HG03039 (cell line): ENCODE data around the gene AKT1S1.
"Not testable (repeated sequence)": the region's sequence is repeated elsewhere in the genome, so short reads cannot be mapped to it uniquely, and the experiment has no call there.

Source experiments
- ATAC-seq: cut with Tn5 transposase; IDR thresholded peaks from one replicate; pipeline ENCODE4 v1.9.1; 2021; ENCODE audit warnings: mild to moderate bottlenecking, moderate library complexity; ENCODE audit not compliant: unreplicated experiment

AKT1S1 gene

DNA sequence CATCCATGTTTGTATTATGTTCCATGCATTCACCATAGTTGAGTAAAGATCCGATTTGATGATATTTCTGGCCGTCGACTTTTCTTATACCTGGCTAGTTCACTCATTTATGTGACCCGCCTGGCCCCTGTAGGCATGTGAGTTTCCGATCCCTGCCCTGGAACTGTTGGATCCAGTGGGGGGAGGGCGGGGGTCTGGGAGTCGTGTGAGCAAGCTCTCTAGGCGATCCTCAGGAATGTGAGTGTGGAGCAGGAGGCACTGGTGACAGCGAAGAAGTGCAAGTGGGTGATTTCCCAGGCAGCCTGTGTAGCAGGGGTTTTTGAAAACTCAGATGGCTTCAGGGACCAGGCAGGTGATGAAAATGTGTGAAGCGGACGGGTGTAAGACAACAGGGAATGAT lies 36.8 kb downstream of the AKT1S1 start:
- ATAC-seq: no peak

DNA sequence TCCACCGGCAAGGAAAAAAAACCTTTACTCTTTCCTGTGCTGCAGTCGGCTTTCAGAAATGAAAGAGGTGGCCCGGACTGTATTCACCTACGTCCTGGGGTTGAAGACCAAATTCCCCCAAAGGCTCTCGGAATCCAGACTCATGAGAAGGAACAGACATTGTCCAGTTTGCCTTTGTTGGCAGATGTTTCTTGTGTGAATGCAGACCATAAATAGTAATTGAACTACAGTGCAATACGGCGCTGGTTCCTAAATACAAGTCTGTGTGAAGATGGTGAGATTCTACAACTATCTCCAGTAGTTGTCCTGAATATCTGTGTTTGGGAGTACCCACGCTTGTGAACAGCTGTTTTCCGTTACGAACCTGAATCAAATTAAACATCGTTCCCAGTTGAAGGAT lies 37.4 kb downstream of the AKT1S1 start:
- no peak for ATAC-seq

DNA sequence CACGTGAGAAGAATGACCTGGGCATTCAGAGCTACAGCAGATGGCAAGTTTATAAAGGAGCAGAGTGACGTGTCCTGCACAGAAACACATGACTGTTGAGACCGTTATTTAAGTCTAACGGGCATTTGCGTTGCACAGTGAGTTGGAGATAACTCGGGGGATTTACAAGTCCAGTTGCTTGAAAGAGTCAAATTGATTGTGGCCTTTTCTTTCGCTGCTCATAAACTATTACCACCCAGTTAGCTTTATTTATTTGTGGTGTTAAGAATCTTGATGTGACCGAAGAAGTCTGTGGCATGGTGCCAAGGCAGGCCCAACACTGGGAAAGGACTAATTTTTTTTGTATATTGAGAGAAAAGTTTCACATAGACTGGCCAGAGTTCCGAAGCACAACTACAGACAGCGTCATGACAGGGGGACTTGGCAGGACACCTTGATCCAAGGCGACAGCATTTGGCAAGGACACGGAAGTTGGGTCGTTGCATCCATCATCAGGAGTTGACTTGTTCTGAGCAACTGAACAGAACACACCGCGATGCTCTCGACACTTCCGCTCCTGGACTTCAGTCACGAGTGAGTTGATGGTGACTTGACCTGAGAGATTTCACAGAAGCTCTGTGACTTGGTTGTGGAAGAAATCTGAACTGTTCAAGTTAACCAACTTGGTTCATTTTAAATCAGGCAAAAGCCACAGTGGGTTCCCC lies 38.1 kb downstream of the AKT1S1 start:
- no peak for ATAC-seq

DNA sequence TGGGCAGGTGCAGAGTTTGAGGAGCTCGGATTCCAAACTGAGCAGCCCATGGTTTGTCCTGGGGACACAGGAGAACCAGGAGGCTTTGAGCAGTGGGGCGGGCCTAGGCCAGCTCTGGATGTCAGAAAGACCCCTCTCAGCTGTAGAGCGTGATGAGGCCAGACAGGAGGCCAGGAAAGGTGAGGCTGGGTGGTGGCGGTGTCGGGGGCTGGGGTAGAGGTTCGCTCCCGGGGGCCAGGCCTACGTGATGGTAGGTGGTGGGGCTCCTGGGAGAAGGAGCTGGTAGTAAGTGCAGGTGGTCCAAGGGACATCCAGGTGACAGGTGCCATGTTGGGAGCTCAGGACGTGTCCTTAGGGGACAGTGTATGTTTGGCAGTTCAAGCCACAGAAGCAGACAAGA lies 39.7 kb downstream of the AKT1S1 start:
- ATAC-seq: no peak

DNA sequence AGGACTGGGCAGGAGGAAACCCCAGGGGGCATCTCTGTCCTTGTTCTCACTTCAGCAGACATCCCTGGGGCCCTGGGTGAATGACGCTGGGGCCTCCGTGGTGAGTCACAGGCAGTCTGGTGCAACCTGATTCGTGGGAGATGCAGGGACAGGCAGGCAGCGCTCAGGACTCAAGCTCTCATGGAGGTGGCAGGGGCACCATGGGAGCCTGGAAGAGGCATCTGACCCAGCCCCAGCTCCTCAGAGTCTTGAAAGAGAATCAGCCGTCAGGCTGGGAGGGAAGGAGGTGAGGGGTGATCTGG lies 40.2 kb downstream of the AKT1S1 start:
- ATAC-seq: no peak

DNA sequence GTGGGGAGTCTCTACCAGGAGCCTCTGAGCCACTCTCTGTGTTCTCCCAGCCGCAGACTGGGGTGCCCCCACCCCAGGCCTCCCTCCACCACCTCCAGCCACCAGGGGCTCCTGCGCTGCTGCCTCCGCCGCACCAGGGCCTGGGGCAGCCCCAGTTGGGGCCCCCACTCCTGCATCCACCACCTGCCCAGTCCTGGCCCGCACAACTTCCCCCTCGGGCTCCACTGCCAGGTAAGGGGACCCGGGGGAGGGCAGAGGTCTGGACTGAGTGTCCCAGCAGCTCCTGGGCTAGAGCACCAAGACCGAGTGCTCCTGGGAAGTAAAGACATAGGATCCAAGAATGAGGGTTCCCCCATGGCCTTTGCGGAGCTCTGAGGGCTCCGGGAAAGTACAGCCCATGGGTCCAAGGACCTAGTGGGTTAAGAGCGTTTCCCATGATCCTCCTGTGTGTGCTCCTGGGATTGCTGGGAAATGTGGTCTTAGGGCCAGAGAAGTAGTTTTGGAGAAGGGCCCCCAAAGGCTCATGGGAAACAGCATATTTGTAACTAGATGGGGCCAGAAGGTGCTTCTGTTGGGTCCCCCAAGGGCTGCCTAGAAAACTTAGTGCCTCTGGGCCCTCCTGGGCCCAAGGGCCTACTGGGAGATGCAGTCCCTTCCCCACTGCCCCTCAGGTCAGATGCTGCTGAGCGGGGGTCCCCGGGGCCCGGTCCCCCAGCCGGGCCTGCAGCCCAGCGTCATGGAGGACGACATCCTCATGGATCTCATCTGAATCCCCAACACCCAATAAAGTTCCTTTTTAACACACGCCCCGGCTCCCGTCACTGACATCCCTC lies 40.8 kb downstream of the AKT1S1 start:
- no peak for ATAC-seq

DNA sequence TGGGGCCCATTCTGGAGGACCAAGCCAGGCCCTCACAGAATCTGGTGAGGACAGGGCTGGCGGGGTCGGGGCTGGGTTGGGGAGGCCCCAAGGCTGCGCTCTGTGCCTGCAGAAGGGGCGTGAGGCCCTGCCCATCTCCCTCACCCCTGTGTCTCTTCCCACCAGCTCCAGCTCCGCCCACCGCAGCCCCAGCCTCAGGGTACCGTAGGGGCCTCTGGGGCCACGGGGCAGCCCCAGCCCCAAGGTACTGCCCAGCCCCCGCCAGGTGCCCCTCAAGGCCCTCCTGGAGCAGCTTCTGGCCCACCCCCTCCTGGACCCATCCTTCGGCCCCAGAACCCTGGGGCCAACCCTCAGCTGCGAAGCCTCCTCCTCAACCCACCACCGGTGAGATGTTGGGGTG lies 41.6 kb downstream of the AKT1S1 start:
- no peak for ATAC-seq

DNA sequence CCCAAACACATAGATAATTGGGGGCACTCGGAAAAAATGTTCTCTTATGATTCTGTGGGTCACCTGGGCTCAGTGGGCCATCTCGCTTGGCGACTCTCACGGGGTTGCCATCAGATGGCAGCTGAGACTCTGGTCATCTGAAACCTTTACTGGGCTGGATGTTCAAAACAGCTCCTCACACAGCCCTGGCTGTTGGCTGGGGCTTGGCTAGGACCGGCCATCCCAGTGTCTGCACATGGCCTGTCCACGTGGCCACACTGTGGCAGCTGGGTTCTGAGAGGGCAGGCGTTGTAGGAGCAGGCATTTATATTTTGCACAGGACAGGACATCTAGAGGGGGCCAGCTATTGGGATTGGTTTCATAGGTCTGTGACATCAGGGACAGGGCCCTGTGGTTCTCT lies 43.6 kb downstream of the AKT1S1 start:
- ATAC-seq: no peak

DNA sequence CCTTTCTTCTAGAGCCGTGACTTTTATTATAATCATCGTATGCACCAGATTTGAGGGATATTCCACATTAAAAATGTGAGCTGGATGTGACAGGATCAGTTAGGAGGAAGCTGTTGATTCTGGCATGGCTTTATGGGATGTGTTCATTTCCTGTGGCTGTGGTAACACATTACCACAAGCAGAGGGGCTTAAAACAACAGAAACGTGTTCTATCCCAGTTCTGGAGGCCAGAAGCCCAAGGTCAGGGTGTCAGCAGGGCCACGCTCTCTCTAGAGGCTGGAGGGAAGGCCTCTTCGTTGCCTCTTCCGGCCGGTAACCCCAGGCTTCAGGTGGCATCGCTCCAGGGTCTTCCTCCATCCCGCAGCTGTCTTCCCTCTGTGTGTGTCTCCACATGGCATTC lies 44.6 kb downstream of the AKT1S1 start:
- ATAC-seq: no peak

DNA sequence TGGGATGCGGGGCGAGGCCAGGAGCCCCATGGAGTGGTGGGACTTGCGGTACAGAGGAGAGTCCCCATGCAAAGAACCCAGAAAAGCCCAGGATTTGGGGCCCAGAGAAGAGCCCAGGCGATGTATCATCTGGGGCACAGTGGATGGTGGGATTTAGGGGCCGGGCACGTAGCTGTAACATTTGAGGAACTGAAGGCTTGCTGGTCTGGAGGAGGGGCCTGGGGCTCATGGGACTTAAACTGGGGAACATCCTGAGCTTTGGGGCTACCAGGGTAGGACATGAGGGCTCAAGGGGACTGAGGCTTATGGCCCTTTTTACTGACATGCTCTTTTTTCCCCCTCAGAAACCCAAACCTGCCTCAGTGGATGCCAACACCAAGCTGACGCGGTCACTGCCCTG lies 45.6 kb downstream of the AKT1S1 start:
- no peak for ATAC-seq

DNA sequence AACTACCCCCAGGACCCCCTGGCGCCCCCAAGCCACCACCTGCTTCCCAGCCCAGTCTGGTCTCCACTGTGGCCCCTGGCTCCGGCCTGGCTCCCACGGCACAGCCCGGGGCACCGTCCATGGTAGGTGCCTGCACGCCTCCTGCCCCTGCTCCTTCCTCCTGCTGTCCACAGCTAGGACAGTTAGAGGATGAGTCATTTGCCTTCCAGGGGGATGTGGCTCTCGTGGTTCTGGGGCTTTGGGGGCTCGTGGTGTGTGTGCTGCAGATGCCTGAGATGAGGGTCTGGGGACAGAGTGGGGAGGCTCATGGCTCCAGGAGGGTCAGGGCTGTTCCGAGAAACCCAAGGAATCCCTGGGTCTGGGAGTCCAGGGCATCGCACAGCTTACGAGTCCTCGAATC lies 46.4 kb downstream of the AKT1S1 start:
- ATAC-seq: no peak

DNA sequence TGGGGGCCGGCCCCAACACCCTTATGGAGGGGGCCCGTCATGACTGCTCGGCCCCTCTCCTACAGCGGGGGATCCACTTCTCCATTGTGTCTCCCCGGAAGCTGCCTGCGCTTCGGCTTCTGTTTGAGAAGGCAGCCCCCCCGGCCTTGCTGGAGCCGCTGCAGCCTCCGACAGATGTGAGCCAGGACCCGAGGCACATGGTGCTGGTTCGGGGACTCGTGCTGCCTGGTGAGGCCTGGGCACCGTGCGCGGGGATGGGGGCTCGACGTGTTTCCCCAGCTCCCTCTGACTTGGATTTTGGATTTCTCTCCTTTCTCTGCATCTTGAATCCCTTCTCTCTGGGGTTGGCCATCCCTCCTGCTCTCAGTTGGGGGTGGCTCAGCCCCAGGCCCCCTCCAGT lies 47.4 kb downstream of the AKT1S1 start:
- no peak for ATAC-seq

DNA sequence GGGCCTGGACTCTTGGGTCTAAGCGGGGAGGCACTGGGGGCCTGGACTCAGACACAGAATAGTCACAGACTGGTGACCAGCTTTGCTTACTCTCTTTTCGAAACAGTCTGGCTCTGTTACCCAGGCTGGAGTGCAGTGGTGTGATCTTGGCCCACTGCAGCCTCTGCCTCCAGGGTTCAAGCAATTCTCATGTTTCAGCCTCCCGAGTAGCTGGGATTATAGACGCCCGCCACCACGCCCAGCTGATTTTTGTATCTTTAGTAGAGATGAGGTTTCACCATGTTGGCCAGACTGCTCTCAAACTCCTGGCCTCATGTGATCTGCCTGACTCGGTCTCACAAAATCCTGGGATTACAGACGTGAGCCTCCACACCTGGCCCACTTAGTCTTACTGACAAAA lies 48.0 kb downstream of the AKT1S1 start:
- ATAC-seq: no peak

DNA sequence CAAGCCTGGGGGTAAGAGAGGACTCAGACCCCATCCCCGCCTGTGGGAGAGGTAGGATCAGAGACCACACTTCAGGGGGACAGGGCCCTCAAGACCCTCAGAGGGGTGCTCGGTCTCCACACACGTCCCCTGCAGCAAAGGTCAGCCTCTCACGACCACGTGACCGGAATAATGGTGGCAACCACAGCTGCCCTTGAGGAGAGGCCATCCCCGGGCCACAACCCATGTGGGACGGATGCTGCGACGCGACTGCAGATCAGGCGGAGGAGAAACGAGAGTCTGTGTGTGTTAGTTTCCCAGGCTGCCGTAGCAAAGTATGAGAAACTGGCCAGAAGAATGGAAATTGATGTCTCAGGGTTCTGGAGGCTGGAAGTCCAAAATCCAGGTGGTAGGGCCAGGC lies 50.1 kb downstream of the AKT1S1 start:
- no peak for ATAC-seq

DNA sequence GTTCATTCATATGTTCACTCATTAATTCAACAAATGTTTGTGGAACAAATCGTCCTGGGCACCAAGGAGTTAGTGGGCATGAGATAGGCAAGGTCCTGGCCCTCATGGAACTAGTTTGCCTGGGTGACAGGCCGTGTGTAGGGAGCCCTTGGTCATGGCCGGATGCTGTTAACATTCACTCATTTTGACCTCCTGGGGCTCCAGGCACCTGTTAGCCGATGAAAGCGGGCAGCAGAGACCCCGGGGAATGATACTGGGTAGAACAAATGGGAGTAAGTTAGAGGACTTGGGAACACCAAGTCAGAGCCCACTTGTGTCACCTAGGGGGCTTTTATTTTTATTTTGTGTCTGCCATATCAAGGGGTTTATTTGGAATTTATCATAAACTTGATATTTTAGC lies 52.5 kb downstream of the AKT1S1 start:
- ATAC-seq: no peak

DNA sequence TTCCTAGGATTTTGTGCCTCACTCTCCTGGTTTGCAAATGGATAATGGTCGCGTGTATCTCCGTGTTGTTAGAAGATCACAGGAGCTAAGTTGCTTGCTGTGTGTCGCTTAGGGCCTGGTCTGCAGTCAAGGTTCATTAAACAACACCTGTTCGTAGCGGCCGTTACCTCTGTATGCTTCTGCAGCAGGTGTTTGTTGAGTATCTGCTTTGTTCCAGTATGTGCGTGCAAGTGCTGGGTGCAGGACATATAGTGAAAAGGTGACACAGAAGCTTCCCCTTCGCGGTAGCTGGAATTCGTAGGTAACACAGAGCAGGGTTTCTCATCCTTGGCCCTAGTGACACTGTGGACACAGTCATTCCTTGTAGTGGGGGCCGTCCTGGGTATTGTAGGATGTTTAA lies 53.7 kb downstream of the AKT1S1 start:
- ATAC-seq: no peak

DNA sequence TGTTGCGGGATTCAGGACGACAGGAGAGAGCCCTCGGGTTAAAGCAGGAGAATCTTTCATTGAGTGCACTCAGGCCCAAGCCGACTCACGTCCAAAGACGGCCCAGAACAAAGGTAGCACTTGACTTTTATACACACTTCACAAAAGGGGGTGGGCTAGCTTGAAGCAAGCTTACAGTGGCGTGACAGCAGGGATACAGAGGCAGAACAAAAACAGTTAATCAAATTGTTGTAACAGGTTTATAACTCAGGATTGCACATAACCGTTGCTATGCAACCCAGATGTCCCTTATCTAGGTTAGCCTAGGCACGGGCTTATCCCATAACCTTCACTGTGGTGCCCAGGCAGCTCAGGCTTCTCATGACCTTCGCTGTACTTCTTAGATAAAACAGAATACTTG lies 57.0 kb downstream of the AKT1S1 start:
- no peak for ATAC-seq

DNA sequence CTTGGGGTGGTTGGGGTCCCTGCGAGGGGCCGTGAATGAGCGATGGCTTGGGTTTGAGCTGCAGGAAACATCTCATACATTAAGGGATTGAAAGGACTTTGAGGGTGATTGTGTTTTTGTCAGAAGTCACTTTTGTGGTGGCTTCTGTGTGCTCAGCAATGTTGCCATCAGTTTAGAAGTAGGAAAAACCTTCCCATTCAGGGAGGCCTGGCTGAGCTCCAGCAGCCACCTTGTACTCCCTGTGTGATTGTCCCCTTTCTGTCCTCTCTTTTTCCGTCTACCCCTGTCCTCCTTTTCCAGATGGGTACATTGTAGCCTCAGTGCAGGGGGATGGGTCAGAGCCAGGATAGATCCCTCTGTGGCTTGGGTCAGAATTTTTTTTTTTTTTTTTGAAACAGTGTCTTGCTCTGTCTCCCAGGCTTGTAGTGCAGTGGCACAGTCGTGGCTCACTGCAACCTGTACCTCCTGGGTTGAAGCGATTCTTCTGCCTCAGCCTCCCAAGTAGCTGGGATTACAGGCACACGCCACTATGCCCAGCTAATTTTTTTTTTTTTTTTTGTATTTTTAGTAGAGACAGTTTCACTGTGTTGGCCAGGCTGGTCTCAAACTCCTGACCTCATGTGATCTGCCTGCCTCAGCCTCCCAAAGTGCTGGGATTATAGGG lies 57.6 kb downstream of the AKT1S1 start:
- not testable (repeated sequence) for ATAC-seq
